Left lobe of liver (tissue), 2 donors: Measurements from ENCODE around the gene FBXL13. TPM values are rescaled to one million over a fixed set of nuclear protein-coding genes. Genes with fewer than 3 reads are reported as not detected.
"Not testable (repeated sequence)": the region's sequence is repeated elsewhere in the genome, so short reads cannot be mapped to it uniquely, and the experiment has no call there.

Source experiments
- ATAC-seq: fragments of 200-7000 bp; cut with Tn5 transposase; one replicate; pipeline ENCODE4 v1.9.1; 2020; ENCODE audit warnings: mild to moderate bottlenecking, moderate library complexity
- DNase-seq: peaks from one replicate; pipeline ENCODE4 v3.0.0-alpha.2; 2020; ENCODE audit warnings: low spot score
- total RNA-seq: library from RNA; stranded (reverse); gene quantifications from one replicate; pipeline ENCODE4 v1.2.1, GENCODE V29; 2021
- donor health status: DM: no; HTN: no; CAD: no; lungs with moderate emphysema.
- donor health status: DM: no; HTN: yes; CAD: no.

The FBXL13 gene
- total RNA-seq, 1 donor from 2014 or later: 0.18 TPM

- DNase-seq: no peak
- no peak for ATAC-seq
Observed at GRCh38 chr7:102834466-102834865, 240.1 kb downstream of the FBXL13 start.

DNA sequence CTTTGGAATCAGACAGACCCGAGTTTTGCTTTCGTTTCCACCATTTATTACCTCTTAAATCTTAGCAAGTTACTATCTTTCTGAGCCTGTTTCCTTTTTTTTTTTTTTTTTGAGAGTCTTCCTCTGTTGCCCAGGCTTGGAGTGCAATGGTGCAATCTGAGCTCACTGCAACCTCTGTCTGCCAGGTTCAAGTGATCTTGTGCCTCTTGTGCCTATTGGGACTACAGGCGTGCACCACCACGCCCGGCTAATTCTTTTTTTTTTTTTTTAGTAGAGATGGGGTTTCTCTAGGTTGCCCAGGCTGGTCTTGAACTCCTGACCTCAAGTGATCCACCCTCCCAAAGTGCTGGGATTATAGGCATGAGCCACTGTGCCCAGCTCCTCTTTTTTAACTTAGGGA is 241.3 kb downstream of the FBXL13 start:
- ATAC-seq: no peak

GRCh38 chr7:102832674-102833073 is 241.9 kb downstream of the FBXL13 start:
- ATAC-seq: no peak
- no peak for DNase-seq

More for the DNA sequence above, 241.3 kb downstream of the FBXL13 start:
- DNase-seq: no peak

DNA sequence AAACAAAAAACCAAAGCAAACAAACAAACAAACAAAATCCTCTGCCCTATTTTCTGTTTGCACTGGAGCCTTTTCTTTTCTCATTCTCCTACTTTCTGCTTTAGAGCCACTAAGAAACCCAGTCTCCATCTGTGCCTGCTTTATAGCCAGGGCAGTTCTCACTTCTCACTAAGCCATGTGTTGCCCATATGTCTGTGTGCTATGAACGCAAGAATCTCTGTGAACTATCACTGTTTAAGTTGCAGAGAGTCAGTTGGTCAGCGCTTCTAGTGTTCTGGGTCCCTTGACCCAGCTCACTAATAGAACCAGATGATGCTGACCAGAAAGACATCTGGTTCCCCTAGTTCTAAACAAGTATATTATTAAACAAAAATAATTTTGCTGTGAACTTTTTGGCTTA is 244.4 kb downstream of the FBXL13 start:
- no peak for ATAC-seq
- DNase-seq: no peak

GRCh38 chr7:102829075-102829474 is 245.5 kb downstream of the FBXL13 start:
- ATAC-seq (no peak), DNase-seq (no peak)

GRCh38 chr7:102828286-102828685 is 246.3 kb downstream of the FBXL13 start:
- DNase-seq: no peak
- ATAC-seq: no peak

GRCh38 chr7:102823390-102824119 is 251.0 kb downstream of the FBXL13 start:
- ATAC-seq: no peak

GRCh38 chr7:102821994-102822747 is 252.4 kb downstream of the FBXL13 start:
- DNase-seq (no peak), ATAC-seq (no peak)

More at GRCh38 chr7:102823390-102824119, 251.0 kb downstream of the FBXL13 start:
- no peak for DNase-seq

- no peak for ATAC-seq
- DNase-seq: no peak
Observed at GRCh38 chr7:102819151-102819550, 255.4 kb downstream of the FBXL13 start.

DNA sequence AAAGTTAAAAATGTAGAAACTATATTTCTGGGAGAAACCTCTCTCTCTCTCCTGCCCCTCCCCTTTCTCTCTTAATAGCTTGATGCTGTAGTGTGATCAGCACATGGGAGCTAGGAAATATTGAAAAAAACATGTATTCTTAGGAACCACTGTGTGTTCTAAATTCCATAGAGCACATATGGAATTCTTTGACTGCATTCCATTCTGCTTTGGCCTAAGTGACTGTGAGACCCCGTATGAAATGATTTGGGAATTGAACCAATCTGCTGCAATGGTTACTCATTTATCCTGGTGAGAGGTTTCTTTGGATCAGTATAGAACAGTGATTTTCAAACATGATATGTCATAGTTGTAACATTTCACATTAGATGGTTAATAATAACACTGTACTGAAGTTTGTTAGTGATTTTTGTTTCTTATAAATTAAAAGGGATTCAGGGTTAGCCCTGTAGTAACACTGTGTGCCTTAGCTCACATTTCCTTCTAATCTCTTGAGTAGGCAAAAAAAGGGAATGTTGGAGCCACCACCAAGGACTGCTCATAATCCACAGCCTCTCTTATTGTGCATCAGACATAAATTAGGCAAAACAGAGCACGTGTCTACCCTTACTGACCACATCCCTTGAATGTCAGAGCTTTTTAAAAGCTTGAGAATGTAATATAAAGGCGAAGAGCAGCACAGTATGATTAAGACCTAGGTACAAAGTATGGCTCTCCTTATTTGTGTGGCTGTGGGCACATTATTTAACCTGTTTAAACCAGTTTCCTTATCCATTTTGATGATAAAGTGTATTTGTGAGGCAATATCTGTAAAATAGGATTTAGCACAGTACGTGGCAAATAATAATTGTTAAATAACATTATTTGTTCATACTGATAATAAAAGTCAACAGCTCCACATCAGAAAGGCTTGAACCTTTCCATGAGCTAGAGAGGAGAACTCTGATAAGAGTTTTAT is 256.7 kb downstream of the FBXL13 start:
- no peak for DNase-seq
- no peak for ATAC-seq

DNA sequence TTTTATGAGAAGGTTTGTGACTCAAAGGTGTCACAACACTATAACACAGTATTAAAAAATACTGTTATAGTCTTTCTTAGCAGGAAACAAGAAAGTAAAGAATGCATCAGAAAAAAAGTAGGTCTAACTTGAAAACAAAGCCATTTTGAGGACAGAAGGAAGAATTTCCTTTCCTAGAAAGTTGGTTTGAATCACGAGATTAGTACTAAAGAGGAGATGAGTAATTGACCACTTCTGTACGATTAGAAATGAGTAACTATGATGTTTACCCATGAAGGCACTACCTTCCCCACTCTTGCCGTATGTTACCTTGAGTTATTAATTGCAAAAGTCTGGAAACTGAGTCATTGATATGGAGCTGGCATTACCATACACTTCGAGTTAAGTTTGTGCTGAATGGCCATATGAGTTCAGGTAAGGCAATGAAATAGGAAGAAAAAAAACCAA is 260.5 kb downstream of the FBXL13 start:
- DNase-seq: no peak
- ATAC-seq: no peak

DNA sequence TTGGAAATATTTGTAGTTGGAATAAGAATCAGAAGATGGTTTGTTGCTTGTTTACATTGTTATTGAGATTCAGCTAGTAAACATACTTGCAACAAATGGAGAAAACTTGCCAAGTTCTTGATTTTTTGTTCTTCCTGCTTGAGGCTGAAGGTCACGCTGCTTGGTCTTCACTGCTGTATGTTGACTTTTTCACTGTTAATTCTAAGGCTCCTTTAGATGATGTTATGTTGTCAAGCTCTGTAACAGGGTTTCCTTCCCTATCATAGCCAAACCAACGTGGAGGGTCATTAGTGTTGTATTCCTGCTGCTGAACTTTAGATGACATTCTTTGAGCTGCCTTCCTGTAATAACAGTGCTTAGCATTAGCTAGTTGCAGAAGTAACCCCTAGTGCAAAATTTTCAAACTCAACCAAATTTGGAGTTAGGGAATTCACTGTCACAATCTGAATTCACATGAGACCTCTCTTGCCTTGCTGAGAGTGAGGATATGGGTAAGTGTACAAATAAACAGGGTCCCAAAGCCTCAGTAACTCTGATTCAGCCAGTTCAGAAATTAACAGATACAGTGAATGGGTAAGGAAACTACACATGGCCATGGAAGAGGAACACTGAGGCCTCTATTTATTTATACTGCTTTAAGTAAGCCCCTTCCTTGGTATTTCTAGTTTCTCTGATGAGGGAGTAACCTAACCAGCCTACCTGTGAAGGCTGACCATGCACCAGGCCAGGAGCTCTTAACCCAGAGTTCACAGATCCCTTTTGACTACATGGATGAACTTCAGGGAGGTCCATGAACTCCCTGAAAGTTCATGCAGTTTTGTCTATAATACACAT is 261.2 kb downstream of the FBXL13 start:
- ATAC-seq (peak; percentile 38), DNase-seq (no peak)

DNA sequence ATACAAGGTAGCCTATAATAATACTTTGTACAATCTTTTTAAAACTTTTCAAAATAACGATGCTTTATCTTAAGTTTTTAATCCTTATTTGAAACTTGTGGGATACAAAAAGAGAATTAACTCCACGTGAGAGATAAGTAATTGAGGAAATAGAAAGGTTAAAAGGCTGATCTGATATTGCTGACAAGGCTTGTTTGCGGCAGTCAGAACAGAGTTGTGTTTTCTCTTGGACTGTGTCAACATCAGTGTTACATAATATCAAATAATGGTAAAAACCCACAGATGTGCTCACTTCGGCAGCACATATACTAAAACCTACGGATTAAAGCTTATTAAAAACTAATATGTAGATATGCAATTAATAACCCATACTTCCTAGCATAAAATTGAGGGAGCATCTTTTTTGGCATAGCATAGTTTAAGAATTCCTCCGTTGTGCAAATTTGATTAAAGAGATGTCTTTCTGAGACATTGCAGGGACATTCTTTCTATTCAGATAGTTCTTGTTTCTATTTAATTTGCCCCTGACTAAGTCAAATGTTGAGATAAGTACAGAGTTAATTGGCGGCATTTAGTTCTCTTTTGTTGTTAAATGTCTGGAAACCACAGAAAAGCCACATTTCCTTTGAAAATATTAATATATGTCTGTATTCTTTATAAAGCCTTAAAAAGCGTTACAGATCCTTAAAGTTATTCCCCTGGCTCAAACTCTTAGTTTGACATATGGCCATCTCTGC is 262.5 kb downstream of the FBXL13 start:
- peak; percentile 51 for DNase-seq
- peak; percentile 94 for ATAC-seq

- ATAC-seq: no peak
- DNase-seq: no peak
Observed at GRCh38 chr7:102810916-102811315, 263.7 kb downstream of the FBXL13 start.

DNA sequence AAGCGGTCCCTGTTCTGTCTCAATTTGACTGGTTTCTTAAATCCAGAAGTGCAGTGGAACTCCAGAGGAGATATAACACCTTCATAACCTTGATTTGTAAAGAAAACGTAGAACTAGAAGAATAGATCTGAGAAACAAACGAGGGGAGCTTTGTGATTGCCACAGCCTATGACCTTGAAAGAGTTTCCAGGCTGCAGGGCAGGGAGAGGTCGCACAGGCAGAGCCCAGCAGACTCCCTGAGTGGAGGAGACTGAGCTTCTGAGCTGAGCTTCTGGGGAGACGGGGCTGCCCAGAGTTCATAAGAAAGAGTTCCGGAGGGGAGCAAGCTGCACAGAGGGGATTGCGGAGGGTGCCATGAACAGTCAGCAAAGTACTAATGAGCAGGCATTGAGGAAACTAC is 268.0 kb downstream of the FBXL13 start:
- ATAC-seq (no peak), DNase-seq (no peak)

DNA sequence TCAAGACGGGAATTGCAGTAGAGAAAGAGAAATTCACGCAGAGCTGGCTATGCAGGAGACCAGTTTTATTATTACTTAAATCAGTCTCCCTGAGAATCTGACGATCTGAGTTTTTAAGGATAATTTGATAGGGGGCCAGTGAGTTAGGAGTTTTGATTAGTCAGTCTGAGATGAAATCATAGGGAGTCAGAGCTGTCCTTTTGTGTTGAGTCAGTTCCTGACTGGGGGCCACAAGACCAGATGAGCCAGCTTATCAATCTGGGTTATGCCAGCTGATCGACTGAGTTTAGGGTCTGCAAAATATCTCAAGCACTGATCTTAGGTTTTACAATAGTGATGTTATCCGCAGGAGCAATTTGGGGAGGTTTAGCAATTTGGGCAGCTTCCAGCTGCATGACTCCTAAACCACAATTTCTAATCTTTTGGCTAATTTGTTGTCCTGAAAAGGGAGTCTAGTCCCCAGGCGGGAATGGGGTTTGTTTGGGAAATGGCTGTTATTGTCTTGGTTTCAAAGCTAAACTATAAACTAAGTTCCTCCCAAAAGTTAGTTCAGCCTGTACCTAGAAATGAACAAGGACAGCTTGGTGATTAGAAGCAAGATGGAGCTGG is 278.5 kb downstream of the FBXL13 start:
- ATAC-seq, DNase-seq: not testable (repeated sequence)

DNA sequence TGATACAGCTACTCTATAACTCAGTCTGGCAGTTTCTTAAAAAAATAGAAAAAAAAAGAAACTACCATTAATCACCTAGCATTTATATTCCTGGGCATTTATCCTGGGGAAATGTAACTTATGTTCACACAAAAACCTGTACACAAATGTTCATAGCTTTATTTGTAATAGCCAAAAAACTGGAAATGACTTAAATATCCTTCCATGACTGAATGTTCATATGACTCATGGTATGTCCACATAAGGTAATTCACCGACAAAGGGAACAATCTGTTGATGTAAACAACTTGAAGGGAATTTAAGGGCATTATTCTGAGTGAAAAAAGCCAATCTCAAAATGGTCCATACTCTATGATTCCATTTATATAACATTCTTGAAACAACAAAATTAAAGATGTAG is 280.0 kb downstream of the FBXL13 start:
- not testable (repeated sequence) for DNase-seq, ATAC-seq

- ATAC-seq, DNase-seq: not testable (repeated sequence)
Observed at GRCh38 chr7:102791831-102792230, 282.8 kb downstream of the FBXL13 start.

- DNase-seq, ATAC-seq: not testable (repeated sequence)
Observed at GRCh38 chr7:102791367-102791766, 283.2 kb downstream of the FBXL13 start.
